Sigmoid colon (tissue), 7 donors: Measurements from ENCODE around the gene PER3. TPM values are rescaled to one million over a fixed set of nuclear protein-coding genes. Genes with fewer than 3 reads are reported as not detected.

ENCODE experiments used
- DNase-seq: peaks from one replicate; pipeline ENCODE4 v3.0.0-alpha.2; 2019
- H3K27ac ChIP-seq, 4 donors: fragments of 200-600 bp; sonication (generic); one replicate each; pipeline ENCODE4 v1.5.1; 2016 to 2019; ENCODE audit warnings: mild to moderate bottlenecking in 1 of 4
- H3K27me3 ChIP-seq, 3 donors: fragments of 200-600 bp; sonication (generic); one replicate each; pipeline ENCODE4 v1.5.1; 2019; ENCODE audit warnings: mild to moderate bottlenecking in 1 of 3
- H3K36me3 ChIP-seq, 4 donors: fragments of 200-600 bp; sonication (generic); one replicate each; pipeline ENCODE4 v1.5.1; 2016 to 2019
- H3K4me1 ChIP-seq, 4 donors: fragments of 200-600 bp; sonication (generic); one replicate each; pipeline ENCODE4 v1.5.1; 2017 to 2019
- H3K4me3 ChIP-seq, 4 donors: fragments of 200-600 bp; sonication (generic); one replicate each; pipeline ENCODE4 v1.5.1; 2017 to 2019; ENCODE audit warnings: mild to moderate bottlenecking in 2 of 4, moderate library complexity in 1 of 4
- H3K9me3 ChIP-seq, 4 donors: fragments of 200-600 bp in 3 of 4; sonication (generic) in 3 of 4; one replicate each; pipeline versions ENCODE4 v1.5.1 to v1.6.1; 2013 to 2019
- EP300 ChIP-seq, 4 donors: sonication (generic); formaldehyde crosslinking; IDR thresholded peaks; one replicate each; pipeline ENCODE4 v1.6.1; 2017; ENCODE audit warnings: antibody characterized with exemption in 4 of 4
- POLR2A ChIP-seq, 2 donors: fragments of 450-650 bp; IDR thresholded peaks; one replicate each; pipeline ENCODE4 v1.6.1; 2016; ENCODE audit warnings: antibody characterized with exemption in 2 of 2, mild to moderate bottlenecking in 2 of 2, moderate library complexity in 2 of 2
- POLR2AphosphoS5 ChIP-seq, 4 donors: sonication (generic); formaldehyde crosslinking; IDR thresholded peaks; one replicate each; pipeline ENCODE4 v1.6.1; 2017; ENCODE audit warnings: antibody characterized with exemption in 4 of 4
- WGBS, 2 donors: extraction: QIAGEN DNeasy Blood & Tissue Kit; methylation state at CpG; one replicate each; pipeline ENCODE4 v1.1.7; 2013; 5-methylcytosine and 5-hydroxymethylcytosine counted together
- intact Hi-C: fragments of 100-400 bp; cut with DNase I; formaldehyde crosslinking; loops from one replicate; pipeline ENCODE4 v1.15.1; 2023
- polyA plus RNA-seq, 3 donors: library from polyadenylated mRNA; stranded (reverse); fragments of 200-250 nt; gene quantifications; one replicate each; pipeline ENCODE4 v1.2.3, GENCODE V29; 2013
- total RNA-seq, 4 donors: library from RNA; depleted of rRNA; stranded (reverse); fragments of >200 nt; gene quantifications; one replicate each; pipeline ENCODE4 v1.1.0, GENCODE V29; 2016
- TF ChIP-seq, protein P1 (sequence below), 4 experiments: fragments of 450-650 bp in 3 of 4; fragments of 200-600 bp in 1 of 4; IDR thresholded peaks; one replicate each; pipeline ENCODE4 v1.5.1; 2016 to 2019; ENCODE audit warnings: antibody characterized with exemption in 4 of 4, mild to moderate bottlenecking in 3 of 4, moderate library complexity in 2 of 4
- donor health status: healthy with polysubstance abuse.
- donor health status: Bipolar disorder and iron deficiency.
- donor health status: healthy.

PER3 gene
- total and polyA plus RNA-seq, 7 donors = 2.1 to 57.1 (median 36.1) TPM

DNA sequence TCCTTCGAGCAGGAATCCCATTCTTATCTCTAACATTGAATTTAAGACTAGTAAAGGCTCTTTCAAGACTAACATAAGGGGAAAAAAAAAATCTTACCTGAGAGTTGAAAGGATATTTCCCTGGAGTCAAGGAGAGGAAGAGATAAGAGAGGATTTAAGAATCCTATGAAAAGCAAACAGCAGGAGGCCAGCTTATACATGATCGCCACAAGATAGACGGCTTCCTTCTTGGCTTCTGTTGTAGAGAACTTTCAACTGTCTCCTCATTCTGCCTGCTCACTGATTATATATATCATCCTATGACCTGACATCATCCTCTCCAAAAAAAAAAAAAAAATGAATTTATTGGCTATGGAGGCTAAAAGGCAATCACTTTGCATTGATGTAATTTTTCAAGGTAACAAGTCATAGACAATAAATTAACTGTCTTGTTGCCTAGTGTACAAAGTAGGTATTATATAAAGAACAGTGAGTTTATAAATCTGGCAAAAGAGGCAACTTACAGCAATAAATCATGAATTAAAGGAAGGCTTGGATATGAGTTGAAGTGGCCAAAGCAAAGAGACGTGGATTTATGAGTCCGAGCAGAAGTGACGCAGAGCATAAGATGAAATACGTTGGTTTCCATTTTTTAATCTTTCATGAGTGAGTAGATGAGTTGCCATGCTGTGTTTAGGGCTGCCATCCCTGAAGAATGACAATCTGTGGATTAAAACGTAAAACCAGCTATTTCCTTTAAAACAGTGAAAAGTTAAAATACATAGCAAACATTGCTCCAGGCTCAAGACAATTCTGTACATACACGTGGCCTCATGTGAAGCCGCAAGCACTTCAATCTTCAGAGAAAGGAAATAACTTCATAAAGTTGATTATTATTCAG lies 69.0 kb downstream of the PER3 start, which contains the start of gene UTS2:
Gene UTS2, minus strand, starts transcription at position 262 of the 880 bp plus-strand sequence. Its CDS starts 62 bp downstream, at position 200.
- TF ChIP-seq POLR2A (IDR thresholded peaks at IDR 0.05) = no peak
- TF ChIP-seq POLR2AphosphoS5 (IDR thresholded peaks at IDR 0.05) = no peak
- TF ChIP-seq, protein P1, sequence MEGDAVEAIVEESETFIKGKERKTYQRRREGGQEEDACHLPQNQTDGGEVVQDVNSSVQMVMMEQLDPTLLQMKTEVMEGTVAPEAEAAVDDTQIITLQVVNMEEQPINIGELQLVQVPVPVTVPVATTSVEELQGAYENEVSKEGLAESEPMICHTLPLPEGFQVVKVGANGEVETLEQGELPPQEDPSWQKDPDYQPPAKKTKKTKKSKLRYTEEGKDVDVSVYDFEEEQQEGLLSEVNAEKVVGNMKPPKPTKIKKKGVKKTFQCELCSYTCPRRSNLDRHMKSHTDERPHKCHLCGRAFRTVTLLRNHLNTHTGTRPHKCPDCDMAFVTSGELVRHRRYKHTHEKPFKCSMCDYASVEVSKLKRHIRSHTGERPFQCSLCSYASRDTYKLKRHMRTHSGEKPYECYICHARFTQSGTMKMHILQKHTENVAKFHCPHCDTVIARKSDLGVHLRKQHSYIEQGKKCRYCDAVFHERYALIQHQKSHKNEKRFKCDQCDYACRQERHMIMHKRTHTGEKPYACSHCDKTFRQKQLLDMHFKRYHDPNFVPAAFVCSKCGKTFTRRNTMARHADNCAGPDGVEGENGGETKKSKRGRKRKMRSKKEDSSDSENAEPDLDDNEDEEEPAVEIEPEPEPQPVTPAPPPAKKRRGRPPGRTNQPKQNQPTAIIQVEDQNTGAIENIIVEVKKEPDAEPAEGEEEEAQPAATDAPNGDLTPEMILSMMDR (IDR thresholded peaks at IDR 0.05) = no peak
- TF ChIP-seq EP300 (IDR thresholded peaks at IDR 0.05) = no peak

DNA sequence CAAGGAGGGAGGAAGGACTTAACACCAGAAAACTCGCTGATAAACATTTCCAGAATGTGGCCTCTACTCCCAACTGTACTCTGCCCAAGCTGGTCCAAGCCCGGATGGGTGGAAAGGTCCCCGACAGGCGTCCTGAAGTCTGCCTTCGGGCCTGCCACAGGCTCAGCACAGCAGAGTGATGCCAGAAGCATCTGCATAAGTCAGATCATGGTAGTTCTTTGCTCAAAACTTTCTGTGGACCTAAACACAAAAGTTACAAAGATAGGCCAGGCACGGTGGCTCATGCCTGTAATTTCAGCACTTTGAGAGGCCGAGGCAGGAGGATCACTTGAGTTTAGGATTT lies 69.6 kb downstream of the PER3 start:
- 88 to 90% methylated on average over 7 of the region's 7 CpGs for WGBS, 2 donors
- DNase-seq = no peak
- TF ChIP-seq POLR2A (IDR thresholded peaks at IDR 0.05) = no peak
- TF ChIP-seq, protein P1 (IDR thresholded peaks at IDR 0.05) = no peak
- no peak for TF ChIP-seq POLR2AphosphoS5 (IDR thresholded peaks at IDR 0.05)
- no peak for TF ChIP-seq EP300 (IDR thresholded peaks at IDR 0.05)
- Histone ChIP-seq H3K27me3 (no peaks in the 10 kb centered on the region), H3K36me3 (no peaks in the 10 kb centered on the region), H3K9me3 (no peaks in the 10 kb centered on the region), H3K27ac (no peak overlapping the region), H3K4me1 (no peaks in the 10 kb centered on the region), H3K4me3 (no peak overlapping the region)
- intact Hi-C loops = no loop called here

More for the DNA sequence above, 69.0 kb downstream of the PER3 start, which contains the start of gene UTS2:
- no peak for DNase-seq
- intact Hi-C loops = no loop called here
- H3K4me1 ChIP-seq = peaks cover 0 to 1% (median 0%) of the 10 kb centered on the region in 4 donors
- no peaks in the 10 kb centered on the region for H3K36me3 ChIP-seq
- no peaks in the 10 kb centered on the region for H3K9me3 ChIP-seq
- 81 to 82% methylated on average over 10 of the region's 10 CpGs for WGBS, 2 donors
- no peaks in the 10 kb centered on the region for H3K27me3 ChIP-seq
- H3K4me3 ChIP-seq = no peak within 1 kb of the TSS
- H3K27ac ChIP-seq = no peak within 1 kb of the TSS

DNA sequence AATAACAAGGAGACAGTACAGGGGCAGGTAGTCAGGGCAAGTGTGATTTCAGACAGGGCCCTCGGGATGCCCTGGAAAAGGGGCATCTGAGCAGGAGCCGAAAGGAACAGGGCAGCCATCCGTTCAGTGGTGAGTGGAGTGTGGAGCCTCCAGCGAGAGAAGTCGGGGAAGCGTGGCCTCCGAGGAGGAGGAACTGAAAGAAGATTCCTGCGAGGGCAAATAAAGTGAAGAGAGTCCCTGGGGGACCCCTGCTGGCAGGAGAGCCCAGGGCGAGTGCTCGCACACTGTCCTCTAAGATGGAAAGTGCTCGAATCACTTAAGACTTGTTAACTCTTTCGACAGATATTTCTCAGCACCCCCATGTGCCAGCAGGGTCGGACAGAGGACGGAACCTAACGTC lies 72.3 kb downstream of the PER3 start:
- Histone ChIP-seq H3K36me3 (no peaks in the 10 kb centered on the region), H3K4me3 (no peak overlapping the region), H3K27me3 (no peaks in the 10 kb centered on the region), H3K9me3 (no peaks in the 10 kb centered on the region), H3K27ac (no peak overlapping the region), H3K4me1 (no peaks in the 10 kb centered on the region)
- 47 to 80% methylated on average over 15 of the region's 15 CpGs for WGBS, 2 donors
- DNase-seq = no peak
- TF ChIP-seq, protein P1 (IDR thresholded peaks at IDR 0.05) = no peak
- TF ChIP-seq POLR2AphosphoS5 (IDR thresholded peaks at IDR 0.05) (no peak), EP300 (IDR thresholded peaks at IDR 0.05) (no peak), POLR2A (IDR thresholded peaks at IDR 0.05) (no peak)
- intact Hi-C loops = no loop called here

DNA sequence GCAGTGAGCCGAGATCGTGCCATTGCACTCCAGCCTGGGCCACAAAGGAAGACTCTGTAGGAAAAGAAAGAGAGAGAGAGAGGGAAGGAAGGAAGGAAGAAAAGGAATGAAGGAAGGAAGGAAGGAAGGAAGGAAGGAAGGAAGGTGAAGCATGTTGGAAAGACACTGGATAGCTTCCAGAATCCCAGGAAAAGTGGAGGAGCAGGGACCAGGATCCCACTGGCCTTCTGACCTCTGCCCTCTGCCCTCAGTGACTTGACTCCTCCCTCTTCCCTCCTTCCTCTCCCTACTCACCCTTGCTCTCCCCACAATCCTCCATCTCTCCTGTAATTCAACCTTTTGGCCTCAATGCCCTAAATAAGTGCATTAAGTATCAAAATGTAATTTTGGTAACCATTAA lies 72.9 kb downstream of the PER3 start:
- Histone ChIP-seq H3K4me3 (no peak overlapping the region), H3K27me3 (no peaks in the 10 kb centered on the region), H3K9me3 (no peaks in the 10 kb centered on the region), H3K36me3 (no peaks in the 10 kb centered on the region), H3K4me1 (no peaks in the 10 kb centered on the region), H3K27ac (no peak overlapping the region)
- TF ChIP-seq, protein P1 (IDR thresholded peaks at IDR 0.05) = no peak
- TF ChIP-seq EP300 (IDR thresholded peaks at IDR 0.05) (no peak), POLR2AphosphoS5 (IDR thresholded peaks at IDR 0.05) (no peak), POLR2A (IDR thresholded peaks at IDR 0.05) (no peak)
- no peak for DNase-seq
- 66 to 75% methylated on average over 2 of the region's 2 CpGs for WGBS, 2 donors
- intact Hi-C loops = no loop called here
